Fibroblast of upper back skin (primary cell): Measurements from ENCODE around the gene CHMP2A.
"Not testable (repeated sequence)": the region's sequence is repeated elsewhere in the genome, so short reads cannot be mapped to it uniquely, and the experiment has no call there.

ENCODE experiments used
- DNase-seq: peaks from one replicate; pipeline ENCODE4 v3.0.0-alpha.2; 2013

The CHMP2A gene

GRCh38 chr19:58510084-58510862 is 44.6 kb downstream of the CHMP2A start:
- no peak for DNase-seq

GRCh38 chr19:58509731-58510083 is 45.2 kb downstream of the CHMP2A start:
- no peak for DNase-seq

GRCh38 chr19:58507602-58508223 is 47.2 kb downstream of the CHMP2A start:
- DNase-seq, result not testable (repeated sequence)
